ENCODE results near the gene TMEM41B. TPM values are rescaled to one million over a fixed set of nuclear protein-coding genes. Genes with fewer than 3 reads are reported as not detected.
"Not testable (repeated sequence)": the region's sequence is repeated elsewhere in the genome, so short reads cannot be mapped to it uniquely, and the experiment has no call there.

The TMEM41B gene
- total RNA-seq, 1 donor from 2014 or later, result 47.7 TPM

GRCh38 chr11:9260838-9261146, 53.6 kb downstream of the TMEM41B start:
- not testable (repeated sequence) for DNase-seq (ENCODE audit: low spot score)

GRCh38 chr11:9259981-9260837, 54.2 kb downstream of the TMEM41B start:
- no peak for DNase-seq (ENCODE audit: low spot score)

- DNase-seq (ENCODE audit: low spot score), result not testable (repeated sequence)
These were observed 56.1 kb downstream of the TMEM41B start for GRCh38 chr11:9258279-9258678.

GRCh38 chr11:9254416-9254815, 60.0 kb downstream of the TMEM41B start:
- no peak for DNase-seq (ENCODE audit: low spot score)

- DNase-seq (ENCODE audit: low spot score), result no peak
These were observed 61.3 kb downstream of the TMEM41B start for GRCh38 chr11:9253086-9253485.

GRCh38 chr11:9251311-9251710, 63.1 kb downstream of the TMEM41B start:
- DNase-seq (ENCODE audit: low spot score), result no peak

- DNase-seq (ENCODE audit: low spot score), result no peak
These were observed 64.2 kb downstream of the TMEM41B start for GRCh38 chr11:9250139-9250582.

GRCh38 chr11:9249252-9249651, 65.1 kb downstream of the TMEM41B start:
- no peak for DNase-seq (ENCODE audit: low spot score)

GRCh38 chr11:9247863-9248262, 66.5 kb downstream of the TMEM41B start:
- no peak for DNase-seq (ENCODE audit: low spot score)

- DNase-seq (ENCODE audit: low spot score), result not testable (repeated sequence)
These were observed 78.2 kb downstream of the TMEM41B start for GRCh38 chr11:9236242-9236641.

GRCh38 chr11:9232482-9232881, 81.9 kb downstream of the TMEM41B start:
- no peak for DNase-seq (ENCODE audit: low spot score)

- no peak for DNase-seq (ENCODE audit: low spot score)
These were observed 82.6 kb downstream of the TMEM41B start for GRCh38 chr11:9231848-9232177.

Other genes with a start within 250 kb of the TMEM41B start
- gene SCUBE2, start 223.0 kb downstream of the TMEM41B start, total RNA-seq, result 22.0 TPM
- 54.0 TPM for gene DENND5A, start 49.2 kb downstream of the TMEM41B start, total RNA-seq
- gene IPO7, start 70.1 kb upstream of the TMEM41B start, total RNA-seq, result 108 TPM
- gene ZNF143, start 146.4 kb upstream of the TMEM41B start, total RNA-seq, result 28.5 TPM

All from mucosa of gallbladder (tissue), 1 donor.